Activated T-cell treated with anti-CD3 and anti-CD28 coated beads for 1 hour (primary cell): ENCODE results near the gene TBC1D30.

Experiments used
- DNase-seq: peaks from one replicate; pipeline ENCODE4 v3.0.0-alpha.2; 2020; ENCODE audit warnings: low read depth

The TBC1D30 gene

DNA sequence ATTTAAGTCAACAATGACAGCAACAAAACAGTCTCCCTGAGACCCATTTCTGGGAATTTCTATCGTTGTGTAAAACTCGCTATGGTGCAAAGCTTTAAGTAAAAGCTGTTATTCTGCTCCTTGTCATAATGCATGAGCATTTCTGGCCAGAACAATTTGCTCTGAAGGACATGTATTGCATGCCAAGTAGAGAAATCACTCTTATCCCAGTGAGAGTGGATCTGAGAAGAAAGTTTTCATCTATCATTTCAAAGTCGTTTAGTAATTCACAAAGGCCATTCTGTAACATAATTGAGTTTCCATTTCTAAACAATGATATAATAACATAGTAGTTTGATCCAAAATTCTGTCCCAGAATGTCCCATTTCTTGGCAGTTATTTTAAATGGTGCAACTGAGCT, 86.6 kb downstream of the TBC1D30 start:
- DNase-seq = no peak

DNA sequence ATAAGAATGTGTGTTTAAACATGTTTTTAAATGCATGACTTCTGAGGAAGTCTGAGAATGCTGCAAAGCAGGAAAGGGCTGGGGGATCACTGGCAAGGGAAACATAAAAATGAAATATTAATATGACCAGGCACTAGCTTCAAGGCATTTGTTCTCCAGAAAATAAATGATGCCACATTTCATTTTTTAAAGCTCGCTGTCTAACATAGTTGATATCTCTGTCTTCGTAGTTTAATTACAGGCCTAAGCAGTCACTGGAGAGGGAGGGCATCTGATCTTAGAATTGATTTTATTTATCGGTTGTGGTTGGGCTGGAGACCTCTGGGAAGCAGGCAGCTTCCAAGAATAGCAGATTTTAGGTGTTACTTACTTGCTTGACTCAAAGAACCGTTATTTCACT, 87.5 kb downstream of the TBC1D30 start:
- DNase-seq = no peak

DNA sequence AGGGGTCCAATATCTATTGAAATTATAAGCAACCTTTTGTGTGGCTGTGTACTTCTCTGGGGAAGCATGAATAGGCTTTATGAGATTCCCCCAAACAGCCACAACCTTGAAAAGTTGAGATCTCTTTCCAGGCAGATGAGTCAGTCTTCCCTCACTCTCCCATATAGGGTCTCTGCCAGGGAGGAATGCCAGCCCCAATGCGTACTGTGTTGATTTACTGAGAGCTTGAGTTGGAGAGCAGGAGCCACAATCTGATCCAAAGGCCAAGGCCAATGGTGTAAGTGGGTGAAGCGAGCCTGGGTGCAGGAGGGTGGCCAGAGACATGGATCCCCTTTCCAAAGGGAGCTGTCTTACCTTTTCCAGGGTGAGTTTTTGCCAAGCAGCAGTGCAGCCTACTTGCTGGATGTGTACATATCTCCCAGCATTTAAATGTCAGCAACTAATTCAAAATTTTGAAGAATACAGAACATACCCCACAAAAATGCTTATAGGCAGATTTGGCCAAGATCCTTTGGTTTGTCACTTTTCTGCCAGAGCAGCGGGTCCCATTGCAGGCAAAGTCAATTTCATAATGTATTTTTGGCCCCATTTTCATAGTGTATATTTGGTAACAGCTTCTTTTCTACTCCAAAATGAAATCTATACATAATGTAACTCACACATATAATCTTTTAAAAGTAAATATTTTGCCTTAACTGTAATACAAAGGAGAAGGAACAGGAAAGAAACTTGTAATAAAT, 88.2 kb downstream of the TBC1D30 start:
- no peak for DNase-seq

DNA sequence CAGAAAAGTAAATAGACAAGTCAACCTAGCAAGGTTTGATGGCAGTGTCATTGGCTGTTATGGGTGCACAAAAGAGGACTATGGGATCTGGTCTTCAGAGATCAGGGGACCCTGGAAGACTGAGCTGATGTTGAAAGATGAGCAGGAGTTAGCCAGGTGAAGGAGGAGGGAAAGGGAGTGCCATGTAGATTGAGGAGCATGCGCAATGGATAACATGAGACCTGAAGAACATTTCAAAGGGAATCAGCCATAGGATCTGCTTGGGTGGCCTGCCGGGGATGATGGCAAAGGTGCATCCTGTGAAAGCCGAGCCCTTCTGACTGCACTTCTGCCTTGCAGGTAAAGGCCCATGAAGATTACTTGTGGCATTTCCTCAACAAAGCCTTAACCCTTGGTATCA, 90.8 kb downstream of the TBC1D30 start:
- DNase-seq = no peak

DNA sequence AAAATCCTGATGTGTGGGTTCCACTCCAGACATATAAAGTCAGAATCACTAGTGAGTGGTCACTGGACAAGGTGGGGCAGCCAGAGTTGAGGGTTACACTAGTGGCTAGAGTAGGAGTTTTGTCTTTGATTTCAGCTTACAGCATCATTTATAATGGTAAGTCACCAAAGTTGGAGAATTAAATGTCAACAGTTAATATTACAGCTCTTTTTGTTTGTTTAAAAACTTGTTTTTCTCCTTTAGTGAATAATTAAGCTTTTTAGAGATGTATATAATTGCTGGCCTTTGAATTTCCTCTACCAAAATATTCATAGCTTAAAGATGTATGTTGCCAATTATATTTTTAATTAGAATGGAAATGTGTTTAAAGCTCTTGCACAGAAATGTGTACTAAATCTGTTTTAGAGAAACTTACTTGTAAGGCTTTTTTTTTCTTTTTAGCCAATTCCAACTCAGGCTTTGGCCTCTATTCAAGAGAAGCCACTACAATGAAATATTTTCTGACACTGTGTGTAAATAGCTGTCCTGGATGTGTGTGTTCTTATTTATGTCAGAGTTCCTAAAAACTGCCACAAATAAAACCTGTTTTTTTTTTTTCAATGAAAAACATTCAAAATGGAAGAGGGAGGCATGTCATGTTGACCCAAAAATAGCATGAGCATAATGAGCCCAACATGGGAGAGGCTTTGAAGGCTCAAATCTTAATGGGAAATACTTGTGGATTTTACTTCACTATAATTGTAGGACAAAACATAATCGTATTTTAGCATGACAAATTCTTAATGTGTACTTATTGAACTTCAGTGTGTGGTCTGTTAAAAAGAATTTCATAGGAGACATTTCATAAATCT, 92.2 kb downstream of the TBC1D30 start:
- no peak for DNase-seq

DNA sequence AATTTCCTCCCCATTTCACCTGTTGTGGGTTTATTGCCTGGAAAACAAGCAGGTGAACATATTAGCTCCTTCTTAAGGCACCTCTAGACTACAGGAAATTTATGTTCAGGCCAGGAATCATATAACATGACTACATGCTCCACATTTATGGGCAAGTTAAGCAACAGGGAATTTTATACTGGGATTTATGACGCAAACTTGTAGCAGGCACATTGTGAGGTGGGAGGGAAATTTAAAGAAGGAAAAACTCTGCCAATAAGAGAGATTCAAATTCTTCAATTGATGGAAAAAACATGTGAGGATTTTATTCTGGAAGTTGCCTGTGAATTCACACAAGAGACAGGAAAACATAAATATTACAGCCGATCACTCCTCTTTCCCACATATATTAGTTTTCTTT, 93.9 kb downstream of the TBC1D30 start:
- no peak for DNase-seq

DNA sequence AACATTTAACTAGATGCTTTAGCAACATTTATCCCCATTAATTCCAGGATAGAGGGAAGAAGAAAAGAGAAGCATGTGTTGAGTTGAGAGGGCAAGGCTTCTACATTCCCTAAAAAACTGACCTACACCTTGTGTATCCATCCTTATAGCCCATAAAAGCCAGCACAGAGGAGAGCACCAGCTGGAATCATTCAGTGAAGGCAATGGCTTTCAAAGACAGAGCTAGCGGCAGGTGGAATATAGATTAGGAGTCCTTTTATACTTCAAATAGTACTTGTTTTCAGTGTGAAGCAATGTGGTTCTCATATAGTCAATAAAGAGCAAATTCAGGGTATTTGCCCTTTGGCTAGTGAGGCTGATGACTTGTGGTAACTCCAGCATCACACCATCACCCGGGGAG, 94.4 kb downstream of the TBC1D30 start:
- DNase-seq = no peak

DNA sequence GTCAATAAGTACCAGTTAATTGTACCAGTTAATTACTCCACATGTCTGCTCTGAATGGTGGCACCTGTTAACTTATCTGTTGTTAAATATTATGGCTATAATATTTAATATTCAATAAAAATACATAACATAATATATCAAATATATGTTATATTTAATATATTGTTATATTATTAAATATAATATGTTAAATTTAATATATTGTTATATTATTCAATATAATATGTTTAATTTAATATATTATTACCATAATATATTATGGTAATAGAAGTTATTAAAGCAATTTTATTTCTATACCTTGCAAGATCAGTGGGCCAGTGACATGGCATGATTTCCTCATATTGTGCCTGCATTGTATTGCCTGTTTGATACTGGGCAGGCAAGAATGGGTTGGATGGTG, 98.4 kb downstream of the TBC1D30 start:
- no peak for DNase-seq

DNA sequence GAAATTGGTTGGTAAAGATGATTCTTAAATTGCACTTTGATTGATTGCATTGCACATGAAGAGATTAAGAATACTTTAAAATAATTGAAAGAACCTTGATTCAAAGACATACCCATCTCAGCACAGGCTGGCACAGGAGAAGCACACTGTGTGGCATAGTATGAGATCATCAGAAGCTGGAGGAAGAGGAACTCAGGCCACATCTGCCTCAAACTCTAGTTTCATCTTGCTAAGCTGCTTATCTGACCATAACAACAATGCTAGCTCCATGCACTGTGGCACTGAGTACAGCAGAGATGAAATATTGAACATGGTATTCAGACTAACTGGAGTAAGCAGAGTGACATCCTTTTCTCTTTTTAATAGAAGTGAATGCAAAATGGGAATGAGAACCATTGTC, 99.1 kb downstream of the TBC1D30 start:
- DNase-seq = no peak
